Measurements from ENCODE around the gene VPS4A.
"Not testable (repeated sequence)": the region's sequence is repeated elsewhere in the genome, so short reads cannot be mapped to it uniquely, and the experiment has no call there.

The VPS4A gene

DNA sequence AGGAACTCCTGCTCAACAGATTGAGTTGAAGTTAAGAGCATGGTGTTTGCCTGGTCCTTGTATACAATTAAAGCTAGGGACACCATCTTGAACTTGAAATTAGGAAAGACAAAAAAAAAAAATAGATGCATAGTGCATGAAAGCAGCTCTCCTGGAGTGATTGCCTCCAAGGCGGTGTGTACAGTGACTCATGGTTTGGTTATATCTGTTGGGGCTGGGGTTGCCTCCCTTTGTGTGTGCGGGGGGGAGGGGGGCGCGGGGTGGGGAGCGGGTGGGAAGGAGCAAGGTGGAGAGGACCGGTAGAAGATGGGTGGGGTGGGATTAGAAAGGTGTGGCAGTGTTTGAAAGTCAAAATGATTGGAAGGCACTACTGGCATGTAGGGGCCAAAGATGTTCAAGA is 37.1 kb downstream of the VPS4A start:
- H3K9me3 ChIP-seq (ENCODE audit: control insufficient read depth, low read length): no peaks in the 10 kb centered on the region
- peaks cover 33% of the 10 kb centered on the region for H3K36me3 ChIP-seq (ENCODE audit: control insufficient read depth, insufficient read depth, low read length, severe bottlenecking)
- no peaks in the 10 kb centered on the region for H3K4me1 ChIP-seq (ENCODE audit: control insufficient read depth, insufficient read depth, low read length)
- no peak for DNase-seq (ENCODE audit: low read depth)
- H3K27me3 ChIP-seq (replicated peaks; ENCODE audit: control insufficient read depth, insufficient read depth, low read length): no peaks in the 10 kb centered on the region
- no peak overlapping the region for H3K4me3 ChIP-seq (ENCODE audit: low read length)
- H3K9ac ChIP-seq (ENCODE audit: low read length): no peak overlapping the region

DNA sequence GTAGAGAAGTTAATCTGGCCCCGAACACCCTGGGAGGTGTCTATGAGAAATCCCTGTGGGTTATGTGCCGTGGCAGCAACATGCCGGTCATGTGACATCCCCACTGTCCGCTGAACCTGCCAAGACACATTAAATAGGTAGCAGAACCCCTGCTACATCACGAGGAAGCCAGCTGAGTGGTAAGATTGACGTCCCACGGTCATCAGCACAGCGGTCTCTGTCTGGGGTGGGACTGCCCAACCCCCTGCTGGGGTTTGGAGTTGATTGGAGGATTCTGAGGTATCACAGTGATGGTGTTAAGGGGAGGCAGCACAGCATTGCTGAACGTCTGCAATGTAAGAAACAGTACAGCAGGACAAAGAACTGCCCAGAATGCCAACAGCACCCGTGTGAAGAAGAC is 38.4 kb downstream of the VPS4A start:
- Histone ChIP-seq H3K4me1 (ENCODE audit: control insufficient read depth, insufficient read depth, low read length) (no peaks in the 10 kb centered on the region), H3K4me3 (ENCODE audit: low read length) (no peak overlapping the region), H3K9me3 (ENCODE audit: control insufficient read depth, low read length) (no peaks in the 10 kb centered on the region), H3K36me3 (ENCODE audit: control insufficient read depth, insufficient read depth, low read length, severe bottlenecking) (peaks cover 22% of the 10 kb centered on the region), H3K27me3 (replicated peaks; ENCODE audit: control insufficient read depth, insufficient read depth, low read length) (no peaks in the 10 kb centered on the region), H3K9ac (ENCODE audit: low read length) (no peak overlapping the region)
- DNase-seq (ENCODE audit: low read depth): no peak

DNA sequence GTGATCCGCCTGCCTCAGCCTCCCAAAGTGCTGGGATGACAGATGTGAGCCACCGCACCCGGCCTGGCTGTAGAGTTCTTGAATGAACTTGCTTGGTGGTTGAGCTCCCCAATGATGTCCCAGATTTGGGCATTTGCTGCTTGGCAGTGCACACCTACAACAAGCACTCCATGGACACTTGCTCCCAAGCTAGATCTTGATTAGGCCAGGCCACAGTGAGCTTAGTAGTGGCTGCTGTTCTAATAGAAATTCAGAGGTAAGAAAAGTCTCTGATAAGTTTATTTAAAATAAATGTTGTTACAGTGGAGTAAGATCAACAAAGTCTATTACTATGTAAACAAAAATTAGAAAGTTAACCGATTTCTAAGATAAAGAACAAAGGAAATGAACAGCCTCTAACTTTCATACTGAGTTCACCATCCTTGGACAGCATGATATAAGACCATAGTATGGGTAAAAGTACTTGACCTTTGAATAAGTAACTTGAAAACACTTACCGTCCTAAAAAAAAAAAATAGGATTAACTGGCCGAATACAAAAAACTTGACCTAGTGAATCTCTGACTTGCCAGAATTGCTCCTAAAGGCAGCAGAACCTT is 39.5 kb downstream of the VPS4A start:
- peaks cover 27% of the 10 kb centered on the region for H3K36me3 ChIP-seq (ENCODE audit: control insufficient read depth, insufficient read depth, low read length, severe bottlenecking)
- no peaks in the 10 kb centered on the region for H3K4me1 ChIP-seq (ENCODE audit: control insufficient read depth, insufficient read depth, low read length)
- no peak overlapping the region for H3K4me3 ChIP-seq (ENCODE audit: low read length)
- no peaks in the 10 kb centered on the region for H3K9me3 ChIP-seq (ENCODE audit: control insufficient read depth, low read length)
- H3K9ac ChIP-seq (ENCODE audit: low read length): no peak overlapping the region
- H3K27me3 ChIP-seq (replicated peaks; ENCODE audit: control insufficient read depth, insufficient read depth, low read length): no peaks in the 10 kb centered on the region
- no peak for DNase-seq (ENCODE audit: low read depth)

DNA sequence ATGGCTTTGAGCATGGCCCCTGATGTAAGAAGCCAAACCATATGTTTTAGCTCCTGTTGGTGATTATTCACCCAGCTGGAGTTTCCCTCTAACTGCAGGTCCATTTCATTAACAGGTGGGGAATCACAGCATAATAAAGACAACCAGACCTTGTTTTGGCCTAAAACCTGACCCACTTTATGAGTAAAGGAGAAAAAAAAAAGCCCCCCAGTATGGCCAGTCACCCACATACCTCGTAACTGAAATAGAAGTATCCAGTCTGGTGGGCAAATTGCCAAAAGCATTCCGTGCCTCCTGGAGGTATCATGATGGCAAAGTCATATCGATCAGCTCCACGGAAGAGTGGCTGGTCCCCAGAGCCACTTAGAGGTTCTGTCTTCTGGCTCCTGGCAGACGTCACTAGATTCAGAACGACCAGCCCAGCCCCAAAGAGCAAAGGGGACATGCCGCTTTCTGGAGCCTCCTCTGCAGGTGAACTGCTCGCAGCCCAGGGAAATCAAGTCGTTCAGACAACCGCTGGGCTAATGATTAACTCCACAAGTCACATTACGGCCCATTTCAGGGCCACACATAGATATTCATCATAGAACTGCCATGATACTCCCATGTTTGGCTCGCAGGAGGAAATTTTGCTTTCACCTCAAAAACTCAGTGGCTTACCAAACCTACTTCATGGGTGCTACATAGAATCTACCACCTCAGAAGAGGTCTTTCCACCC is 40.3 kb downstream of the VPS4A start, which contains the start of gene TMED6:
Gene TMED6 (minus strand): TSS at position 478 of the 719 bp plus-strand sequence. CDS start 33 bp downstream, at position 445.
- Histone ChIP-seq H3K36me3 (ENCODE audit: control insufficient read depth, insufficient read depth, low read length, severe bottlenecking) (peaks cover 31% of the 10 kb centered on the region), H3K9ac (ENCODE audit: low read length) (no peak within 1 kb of the TSS), H3K4me1 (ENCODE audit: control insufficient read depth, insufficient read depth, low read length) (no peaks in the 10 kb centered on the region), H3K27me3 (replicated peaks; ENCODE audit: control insufficient read depth, insufficient read depth, low read length) (no peaks in the 10 kb centered on the region), H3K9me3 (ENCODE audit: control insufficient read depth, low read length) (no peaks in the 10 kb centered on the region), H3K4me3 (ENCODE audit: low read length) (no peak within 1 kb of the TSS)
- DNase-seq (ENCODE audit: low read depth): no peak

DNA sequence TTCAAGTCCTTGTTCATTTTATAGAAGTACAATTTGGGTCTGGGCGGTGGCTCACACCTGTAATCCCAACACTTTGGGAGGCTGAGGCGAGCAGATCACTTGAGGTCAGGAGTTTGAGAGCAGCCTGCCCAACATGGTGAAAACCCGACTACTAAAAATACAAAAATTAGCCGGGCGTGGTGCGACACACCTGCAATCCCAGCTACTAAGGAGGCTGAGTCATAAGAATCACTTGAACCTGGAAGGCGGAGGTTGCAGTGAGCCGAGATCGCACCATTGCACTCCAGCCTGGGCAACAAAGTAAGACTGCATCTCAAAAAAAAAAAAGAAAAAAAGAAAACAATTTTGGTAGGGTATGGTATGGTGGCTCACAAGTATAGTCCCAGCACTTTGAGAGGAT is 48.9 kb downstream of the VPS4A start:
- not testable (repeated sequence) for DNase-seq (ENCODE audit: low read depth); H3K27me3 ChIP-seq (replicated peaks; ENCODE audit: control insufficient read depth, insufficient read depth, low read length); H3K4me3 ChIP-seq (ENCODE audit: low read length); H3K9me3 ChIP-seq (ENCODE audit: control insufficient read depth, low read length); H3K4me1 ChIP-seq (ENCODE audit: control insufficient read depth, insufficient read depth, low read length); H3K9ac ChIP-seq (ENCODE audit: low read length)
- peaks cover 35% of the 10 kb centered on the region for H3K36me3 ChIP-seq (ENCODE audit: control insufficient read depth, insufficient read depth, low read length, severe bottlenecking)

DNA sequence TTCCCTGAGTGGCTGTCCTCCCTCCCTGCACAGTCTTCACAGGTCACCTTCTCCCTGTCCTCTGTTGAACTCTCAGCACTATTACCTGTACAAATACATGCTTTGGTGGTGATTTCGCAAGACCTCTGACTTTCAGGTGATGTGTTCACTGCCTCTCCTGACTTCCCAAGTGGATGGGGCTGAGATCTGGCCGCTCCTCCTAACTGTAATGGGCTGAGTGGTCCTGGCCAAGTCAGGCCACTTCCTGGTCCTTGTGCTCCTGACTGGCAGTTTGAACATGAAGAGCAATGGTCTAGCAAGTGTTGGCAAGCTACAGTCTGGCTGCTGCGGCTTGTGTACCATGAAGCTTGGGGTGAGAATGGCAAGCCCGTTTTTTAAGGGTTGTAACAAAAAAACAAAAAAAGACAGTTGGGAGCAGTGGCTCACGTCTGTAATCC is 52.1 kb downstream of the VPS4A start:
- DNase-seq (ENCODE audit: low read depth): no peak
- Histone ChIP-seq H3K9me3 (ENCODE audit: control insufficient read depth, low read length) (no peaks in the 10 kb centered on the region), H3K36me3 (ENCODE audit: control insufficient read depth, insufficient read depth, low read length, severe bottlenecking) (peaks cover 44% of the 10 kb centered on the region), H3K4me3 (ENCODE audit: low read length) (no peak overlapping the region), H3K27me3 (replicated peaks; ENCODE audit: control insufficient read depth, insufficient read depth, low read length) (no peaks in the 10 kb centered on the region), H3K4me1 (ENCODE audit: control insufficient read depth, insufficient read depth, low read length) (no peaks in the 10 kb centered on the region), H3K9ac (ENCODE audit: low read length) (no peak overlapping the region)

DNA sequence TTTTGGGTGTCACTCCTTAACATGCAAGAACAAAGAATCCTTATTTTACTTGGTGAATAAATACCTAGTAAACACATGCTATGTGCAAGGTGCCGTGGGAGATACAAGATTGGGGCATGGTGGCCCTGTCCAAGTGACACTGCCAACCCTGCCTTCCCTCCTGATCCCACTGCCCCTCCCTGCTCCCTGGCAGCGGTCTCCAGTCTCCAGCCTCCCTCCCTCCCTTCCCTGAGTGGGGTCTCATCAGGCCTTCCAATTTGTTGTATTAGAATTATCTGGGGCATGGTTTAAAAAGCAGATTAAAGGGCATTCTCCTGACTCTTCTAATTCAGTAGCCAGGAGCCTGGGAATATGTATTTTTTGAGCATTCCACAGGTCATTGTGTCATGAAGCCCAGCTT is 52.9 kb downstream of the VPS4A start:
- no peak overlapping the region for H3K4me3 ChIP-seq (ENCODE audit: low read length)
- DNase-seq (ENCODE audit: low read depth): no peak
- H3K4me1 ChIP-seq (ENCODE audit: control insufficient read depth, insufficient read depth, low read length): no peaks in the 10 kb centered on the region
- H3K27me3 ChIP-seq (replicated peaks; ENCODE audit: control insufficient read depth, insufficient read depth, low read length): no peaks in the 10 kb centered on the region
- H3K9me3 ChIP-seq (ENCODE audit: control insufficient read depth, low read length): no peaks in the 10 kb centered on the region
- peaks cover 52% of the 10 kb centered on the region for H3K36me3 ChIP-seq (ENCODE audit: control insufficient read depth, insufficient read depth, low read length, severe bottlenecking)
- H3K9ac ChIP-seq (ENCODE audit: low read length): no peak overlapping the region

DNA sequence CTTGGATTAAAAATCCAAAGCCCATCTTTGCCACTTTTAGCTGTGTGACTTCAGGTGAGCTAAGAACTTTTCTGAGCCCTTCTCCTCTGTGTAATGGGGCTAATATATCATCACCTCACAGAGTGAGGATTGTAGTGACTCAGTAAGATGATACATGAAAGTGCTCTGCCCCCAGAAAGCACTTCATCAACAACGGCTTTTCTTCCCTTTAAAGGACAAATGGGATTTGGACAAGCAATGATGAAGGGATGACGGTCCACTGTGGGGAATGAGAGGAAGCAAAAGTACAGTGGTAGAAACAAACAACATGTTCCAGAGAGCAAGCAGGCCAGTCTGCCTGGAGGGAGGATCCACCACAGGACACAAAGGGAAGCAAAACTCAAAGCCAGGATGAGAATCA is 54.8 kb downstream of the VPS4A start:
- DNase-seq (ENCODE audit: low read depth): no peak
- Histone ChIP-seq H3K9me3 (ENCODE audit: control insufficient read depth, low read length) (no peaks in the 10 kb centered on the region), H3K36me3 (ENCODE audit: control insufficient read depth, insufficient read depth, low read length, severe bottlenecking) (peaks cover 68% of the 10 kb centered on the region), H3K4me3 (ENCODE audit: low read length) (no peak overlapping the region), H3K27me3 (replicated peaks; ENCODE audit: control insufficient read depth, insufficient read depth, low read length) (no peaks in the 10 kb centered on the region), H3K9ac (ENCODE audit: low read length) (no peak overlapping the region), H3K4me1 (ENCODE audit: control insufficient read depth, insufficient read depth, low read length) (no peaks in the 10 kb centered on the region)

DNA sequence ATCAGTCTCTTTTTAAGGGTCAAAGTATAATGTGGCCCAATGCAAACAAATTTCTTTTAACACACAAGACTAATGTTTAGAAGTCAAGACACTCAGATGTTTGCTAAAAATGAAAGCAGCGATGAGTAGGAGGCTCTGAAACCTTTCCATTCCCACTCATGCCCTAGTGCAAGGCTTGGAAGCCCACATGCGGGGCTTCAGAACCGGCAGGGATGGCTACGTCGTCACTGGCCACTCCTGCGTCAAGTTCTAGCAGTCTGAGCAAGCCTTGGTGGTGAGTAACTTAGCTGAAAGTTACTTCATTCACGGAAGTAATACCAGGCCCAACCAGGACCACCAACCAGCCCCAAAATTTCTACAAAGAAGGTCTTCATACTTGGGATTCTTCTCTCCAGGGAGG is 55.3 kb downstream of the VPS4A start:
- Histone ChIP-seq H3K9me3 (ENCODE audit: control insufficient read depth, low read length) (no peaks in the 10 kb centered on the region), H3K4me3 (ENCODE audit: low read length) (no peak overlapping the region), H3K27me3 (replicated peaks; ENCODE audit: control insufficient read depth, insufficient read depth, low read length) (no peaks in the 10 kb centered on the region), H3K9ac (ENCODE audit: low read length) (no peak overlapping the region), H3K4me1 (ENCODE audit: control insufficient read depth, insufficient read depth, low read length) (no peaks in the 10 kb centered on the region), H3K36me3 (ENCODE audit: control insufficient read depth, insufficient read depth, low read length, severe bottlenecking) (peaks cover 71% of the 10 kb centered on the region)
- DNase-seq (ENCODE audit: low read depth): no peak

DNA sequence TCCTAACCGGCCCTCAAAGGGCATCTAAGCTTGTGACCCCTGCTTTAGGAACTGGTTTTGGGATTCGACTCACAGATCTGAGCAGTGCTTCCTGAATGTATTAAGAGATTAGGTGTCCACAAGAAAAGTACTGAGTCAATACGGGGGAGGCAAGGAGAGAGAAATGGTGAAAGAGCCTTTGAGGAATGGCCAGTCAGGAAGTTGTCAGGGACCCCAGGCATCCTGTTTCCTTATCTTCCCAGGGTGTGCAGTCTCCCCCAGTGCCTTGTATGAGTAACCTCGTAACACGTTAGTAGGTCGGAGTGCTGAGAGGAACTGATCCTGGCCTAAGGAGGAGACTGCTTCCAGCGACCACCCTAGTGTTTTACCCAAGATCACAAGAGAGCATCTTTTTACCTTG is 56.8 kb downstream of the VPS4A start:
- no peaks in the 10 kb centered on the region for H3K4me1 ChIP-seq (ENCODE audit: control insufficient read depth, insufficient read depth, low read length)

DNA sequence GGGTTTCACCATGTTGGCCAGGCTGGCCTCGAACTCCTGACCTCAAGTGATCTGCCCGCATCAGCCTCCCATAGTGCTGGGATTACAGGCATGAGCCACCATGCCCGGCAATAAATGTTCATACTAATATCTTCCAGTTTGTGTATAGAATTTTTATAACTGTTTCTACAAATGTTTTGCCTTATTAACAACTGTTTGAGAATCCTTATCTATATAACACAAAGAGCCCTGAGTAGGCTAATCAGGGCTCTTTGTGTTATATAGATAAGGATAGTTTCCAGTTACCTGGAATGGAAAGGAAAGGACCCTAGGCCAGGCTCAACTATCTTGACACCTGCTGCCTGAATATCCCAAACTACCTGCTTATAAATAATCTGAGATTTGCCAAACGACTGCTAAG is 57.7 kb downstream of the VPS4A start:
- Histone ChIP-seq H3K27me3 (replicated peaks; ENCODE audit: control insufficient read depth, insufficient read depth, low read length) (no peaks in the 10 kb centered on the region), H3K9me3 (ENCODE audit: control insufficient read depth, low read length) (no peaks in the 10 kb centered on the region), H3K36me3 (ENCODE audit: control insufficient read depth, insufficient read depth, low read length, severe bottlenecking) (peaks cover 81% of the 10 kb centered on the region), H3K4me3 (ENCODE audit: low read length) (no peak overlapping the region), H3K9ac (ENCODE audit: low read length) (no peak overlapping the region), H3K4me1 (ENCODE audit: control insufficient read depth, insufficient read depth, low read length) (no peaks in the 10 kb centered on the region)
- no peak for DNase-seq (ENCODE audit: low read depth)

More for the DNA sequence above, 56.8 kb downstream of the VPS4A start:
- DNase-seq (ENCODE audit: low read depth): no peak
- H3K36me3 ChIP-seq (ENCODE audit: control insufficient read depth, insufficient read depth, low read length, severe bottlenecking): peaks cover 85% of the 10 kb centered on the region
- H3K9me3 ChIP-seq (ENCODE audit: control insufficient read depth, low read length): no peaks in the 10 kb centered on the region
- H3K27me3 ChIP-seq (replicated peaks; ENCODE audit: control insufficient read depth, insufficient read depth, low read length): no peaks in the 10 kb centered on the region
- H3K4me3 ChIP-seq (ENCODE audit: low read length): no peak overlapping the region
- H3K9ac ChIP-seq (ENCODE audit: low read length): no peak overlapping the region
